ENCODE measurements around the gene TMCC3. TPM values are rescaled to one million over a fixed set of nuclear protein-coding genes. Genes with fewer than 3 reads are reported as not detected.

TMCC3 gene
- total RNA-seq, 1 donor, result 1.7 TPM

- H3K4me3 ChIP-seq (ENCODE audit: low read depth, low read length), result no peak overlapping the region
- TF ChIP-seq, protein P1, sequence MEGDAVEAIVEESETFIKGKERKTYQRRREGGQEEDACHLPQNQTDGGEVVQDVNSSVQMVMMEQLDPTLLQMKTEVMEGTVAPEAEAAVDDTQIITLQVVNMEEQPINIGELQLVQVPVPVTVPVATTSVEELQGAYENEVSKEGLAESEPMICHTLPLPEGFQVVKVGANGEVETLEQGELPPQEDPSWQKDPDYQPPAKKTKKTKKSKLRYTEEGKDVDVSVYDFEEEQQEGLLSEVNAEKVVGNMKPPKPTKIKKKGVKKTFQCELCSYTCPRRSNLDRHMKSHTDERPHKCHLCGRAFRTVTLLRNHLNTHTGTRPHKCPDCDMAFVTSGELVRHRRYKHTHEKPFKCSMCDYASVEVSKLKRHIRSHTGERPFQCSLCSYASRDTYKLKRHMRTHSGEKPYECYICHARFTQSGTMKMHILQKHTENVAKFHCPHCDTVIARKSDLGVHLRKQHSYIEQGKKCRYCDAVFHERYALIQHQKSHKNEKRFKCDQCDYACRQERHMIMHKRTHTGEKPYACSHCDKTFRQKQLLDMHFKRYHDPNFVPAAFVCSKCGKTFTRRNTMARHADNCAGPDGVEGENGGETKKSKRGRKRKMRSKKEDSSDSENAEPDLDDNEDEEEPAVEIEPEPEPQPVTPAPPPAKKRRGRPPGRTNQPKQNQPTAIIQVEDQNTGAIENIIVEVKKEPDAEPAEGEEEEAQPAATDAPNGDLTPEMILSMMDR (IDR thresholded peaks at IDR 0.05; ENCODE audit: insufficient read depth, low read depth, low read length), result no peak
- no peak for DNase-seq (ENCODE audit: low read depth)
Observed at GRCh38 chr12:94674051-94674451, 23.7 kb upstream of the TMCC3 start.

DNA sequence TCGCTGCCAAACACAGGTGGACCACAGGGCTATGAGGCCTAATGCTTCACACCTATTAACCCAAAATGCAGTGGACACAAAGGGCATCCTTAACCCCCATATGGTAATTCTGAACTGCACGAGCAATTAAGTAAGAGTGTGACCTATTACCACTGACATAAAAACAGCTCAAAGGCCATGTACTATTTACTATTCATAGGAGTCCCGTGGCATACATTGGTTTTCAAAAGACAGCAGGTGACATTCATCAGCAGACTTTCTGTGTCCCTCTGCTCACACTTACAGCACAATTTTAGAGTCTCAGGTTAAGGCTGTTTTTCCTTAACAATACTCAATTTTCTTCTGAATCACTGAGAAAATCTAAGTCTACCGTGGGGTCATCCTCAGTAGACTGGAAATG is 23.1 kb upstream of the TMCC3 start:
- H3K4me3 ChIP-seq (ENCODE audit: low read depth, low read length), result no peak overlapping the region
- no peak for DNase-seq (ENCODE audit: low read depth)
- TF ChIP-seq, protein P1 (IDR thresholded peaks at IDR 0.05; ENCODE audit: insufficient read depth, low read depth, low read length), result no peak

DNA sequence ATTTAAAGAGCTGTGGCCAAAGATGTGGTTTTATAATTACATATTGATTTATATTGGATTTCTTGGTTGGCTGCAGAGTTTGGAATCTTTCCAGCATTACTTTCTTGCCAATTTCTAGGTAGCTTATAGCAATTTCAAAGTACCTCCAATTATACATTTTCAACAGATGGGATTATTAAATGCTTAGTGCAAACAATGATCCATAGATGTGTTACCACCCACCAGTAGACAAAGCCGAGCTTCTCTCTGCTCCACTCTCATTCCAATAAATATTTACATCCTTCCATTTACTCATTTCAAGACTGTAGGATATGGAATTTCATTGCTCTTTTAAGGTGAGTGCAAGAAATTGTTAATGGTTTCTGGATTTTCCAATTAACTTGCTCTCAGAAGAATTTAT is 21.6 kb upstream of the TMCC3 start:
- no peak for DNase-seq (ENCODE audit: low read depth)
- TF ChIP-seq, protein P1 (IDR thresholded peaks at IDR 0.05; ENCODE audit: insufficient read depth, low read depth, low read length), result no peak
- no peak overlapping the region for H3K4me3 ChIP-seq (ENCODE audit: low read depth, low read length)

DNA sequence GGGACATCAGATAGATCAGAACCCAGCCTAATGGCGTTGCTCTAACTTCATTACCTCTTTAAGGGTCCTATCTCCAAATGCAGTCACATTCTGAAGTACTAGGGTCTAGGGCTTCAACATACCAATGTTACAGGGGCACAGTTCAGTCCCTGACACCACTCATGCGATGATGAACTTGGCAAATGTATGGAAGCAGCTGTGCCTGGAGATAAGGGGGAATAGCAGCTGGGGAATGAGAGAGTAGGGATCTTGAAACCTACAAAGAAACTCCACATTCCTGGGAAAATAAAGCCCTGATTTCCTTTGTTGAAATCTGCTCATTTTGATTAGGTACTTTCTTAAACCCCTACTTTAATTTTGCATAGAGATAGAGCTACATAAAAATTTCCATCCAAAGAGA is 20.5 kb upstream of the TMCC3 start:
- TF ChIP-seq, protein P1 (IDR thresholded peaks at IDR 0.05; ENCODE audit: insufficient read depth, low read depth, low read length), result no peak
- DNase-seq (ENCODE audit: low read depth), result no peak
- H3K4me3 ChIP-seq (ENCODE audit: low read depth, low read length), result no peak overlapping the region

DNA sequence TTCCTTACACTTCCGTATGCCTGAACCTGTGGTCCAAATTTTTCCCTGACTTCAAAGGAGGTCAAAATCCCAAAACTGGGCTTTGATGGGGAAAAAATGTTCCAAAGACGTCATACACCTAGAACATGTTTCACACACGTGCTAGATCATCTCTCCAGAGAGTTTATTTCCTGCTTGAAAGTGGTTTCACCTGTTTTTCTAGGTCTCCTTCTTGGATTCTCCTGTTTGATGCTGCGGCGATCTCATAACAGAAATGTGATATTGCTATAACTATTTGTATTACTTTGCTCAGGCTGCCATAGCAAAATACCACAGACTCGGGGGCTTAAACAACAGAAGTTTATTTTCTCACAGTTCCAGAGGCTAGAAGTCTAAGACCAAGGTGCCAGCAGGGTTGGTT is 19.7 kb upstream of the TMCC3 start:
- no peak for DNase-seq (ENCODE audit: low read depth)
- H3K4me3 ChIP-seq (ENCODE audit: low read depth, low read length), result no peak overlapping the region
- TF ChIP-seq, protein P1 (IDR thresholded peaks at IDR 0.05; ENCODE audit: insufficient read depth, low read depth, low read length), result no peak

GRCh38 chr12:94667031-94667540 is 16.7 kb upstream of the TMCC3 start:
- TF ChIP-seq, protein P1 (IDR thresholded peaks at IDR 0.05; ENCODE audit: insufficient read depth, low read depth, low read length), result no peak
- no peak overlapping the region for H3K4me3 ChIP-seq (ENCODE audit: low read depth, low read length)
- DNase-seq (ENCODE audit: low read depth), result no peak

DNA sequence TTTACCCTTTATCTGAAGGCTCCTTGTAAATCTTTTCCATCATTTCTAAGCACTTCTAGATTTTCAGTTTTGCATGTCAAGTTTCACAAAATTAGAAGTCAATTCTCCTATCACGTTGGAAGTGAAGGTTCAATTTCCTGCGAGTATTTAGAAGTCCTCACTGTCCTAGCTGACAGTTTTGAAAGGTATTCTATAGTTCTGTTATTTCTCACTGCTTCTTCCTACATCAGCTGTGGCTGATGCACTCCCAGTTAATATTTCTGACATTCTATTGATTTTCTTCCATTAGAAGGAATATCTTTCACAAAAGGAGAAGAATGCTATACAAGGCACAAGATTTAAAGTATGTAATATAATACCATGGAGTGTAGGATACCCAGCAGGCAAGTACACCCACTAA is 15.8 kb upstream of the TMCC3 start:
- TF ChIP-seq, protein P1 (IDR thresholded peaks at IDR 0.05; ENCODE audit: insufficient read depth, low read depth, low read length), result no peak
- H3K4me3 ChIP-seq (ENCODE audit: low read depth, low read length), result no peak overlapping the region
- DNase-seq (ENCODE audit: low read depth), result no peak
